Effector CD8-positive, alpha-beta T cell (primary cell): ENCODE measurements around the gene OS9.

ENCODE experiments used
- DNase-seq: peaks from one replicate; lab custom pipeline; 2025; lab: John Stamatoyannopoulos, UW

The OS9 gene

GRCh38 chr12:57735952-57736740 is 42.2 kb downstream of the OS9 start:
- no peak for DNase-seq

GRCh38 chr12:57736741-57737466 is 43.0 kb downstream of the OS9 start:
- DNase-seq: no peak

- no peak for DNase-seq
Measured at GRCh38 chr12:57737467-57738460, 43.8 kb downstream of the OS9 start.

- no peak for DNase-seq
Measured at GRCh38 chr12:57738661-57739237, 44.8 kb downstream of the OS9 start, which contains the start of gene AGAP2. TSS of gene AGAP2 (minus strand) at chr12:57738742. CDS start at chr12:57738246, 496 bp downstream.

- DNase-seq: no peak
Measured at GRCh38 chr12:57739387-57739786, 45.5 kb downstream of the OS9 start.

GRCh38 chr12:57739914-57740538 is 46.1 kb downstream of the OS9 start:
- DNase-seq: no peak

GRCh38 chr12:57740656-57741412 is 46.9 kb downstream of the OS9 start:
- peak; percentile 58 for DNase-seq

GRCh38 chr12:57741413-57741789 is 47.5 kb downstream of the OS9 start:
- DNase-seq: no peak

GRCh38 chr12:57741844-57742738 is 48.2 kb downstream of the OS9 start:
- peak; percentile 56 for DNase-seq

- DNase-seq: no peak
Measured at GRCh38 chr12:57743769-57744168, 49.8 kb downstream of the OS9 start.

GRCh38 chr12:57744194-57744776 is 50.4 kb downstream of the OS9 start:
- DNase-seq: peak; percentile 66

GRCh38 chr12:57744777-57745484 is 51.0 kb downstream of the OS9 start, which contains the start of gene TSPAN31:
TSS of gene TSPAN31 (plus strand) at chr12:57745039. CDS start at chr12:57745155, 116 bp downstream.
- peak; percentile 88 for DNase-seq

- no peak for DNase-seq
Measured at GRCh38 chr12:57745485-57745881, 51.6 kb downstream of the OS9 start.

GRCh38 chr12:57746025-57746424 is 52.1 kb downstream of the OS9 start:
- DNase-seq: no peak

- DNase-seq: no peak
Measured at GRCh38 chr12:57749061-57749460, 55.1 kb downstream of the OS9 start.

- DNase-seq: no peak
Measured at GRCh38 chr12:57750561-57751431, 56.9 kb downstream of the OS9 start.

GRCh38 chr12:57751432-57751787 is 57.5 kb downstream of the OS9 start:
- no peak for DNase-seq
